ENCODE results near the gene BIN1.

Gene BIN1

DNA sequence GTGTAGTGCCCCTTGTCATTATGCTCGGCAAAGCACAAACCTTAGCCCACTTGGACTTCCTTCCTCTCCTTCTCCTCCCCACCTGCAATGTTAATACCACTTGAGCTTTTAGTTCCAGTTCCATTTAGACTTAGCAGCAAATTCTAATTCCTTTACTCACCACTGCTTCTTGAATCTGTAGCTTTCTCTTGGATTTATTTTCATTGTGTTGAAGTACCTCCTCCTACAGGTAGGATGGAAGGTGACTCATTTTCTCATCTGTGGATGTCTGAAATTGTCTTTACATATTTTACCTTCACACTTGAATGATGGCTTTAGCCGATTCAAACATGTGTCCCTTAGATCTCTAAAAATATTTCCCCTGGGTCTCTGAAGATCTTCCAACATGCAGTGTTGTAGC, 32.8 kb upstream of the BIN1 start:
- Histone ChIP-seq H3K9me3 (ENCODE audit: insufficient read depth, low read length, severe bottlenecking) (no peaks in the 10 kb centered on the region), H3K4me1 (ENCODE audit: insufficient read depth, low read length) (no peaks in the 10 kb centered on the region), H3K27ac (ENCODE audit: low read length) (no peak overlapping the region), H3K4me2 (ENCODE audit: insufficient read depth, low read length) (no peak overlapping the region), H3K36me3 (ENCODE audit: insufficient read depth, low read length) (no peaks in the 10 kb centered on the region), H3K79me2 (ENCODE audit: insufficient read depth, low read length) (no peaks in the 10 kb centered on the region), H3K27me3 (ENCODE audit: insufficient read depth, low read length, poor library complexity) (peaks cover 16% of the 10 kb centered on the region), H3K4me3 (ENCODE audit: low read depth in 1 of 2, low read length in 2 of 2) (no peak overlapping the region), H2AFZ (ENCODE audit: low read depth, low read length) (no peak overlapping the region), H3K9ac (ENCODE audit: low read depth, low read length) (no peak overlapping the region), H4K20me1 (ENCODE audit: insufficient read depth, low read length) (no peaks in the 10 kb centered on the region)
- no peak for TF ChIP-seq EZH2 (IDR thresholded peaks at IDR 0.05; ENCODE audit: borderline replicate concordance, low read depth, low read length, severe bottlenecking)
- TF ChIP-seq, protein P1, sequence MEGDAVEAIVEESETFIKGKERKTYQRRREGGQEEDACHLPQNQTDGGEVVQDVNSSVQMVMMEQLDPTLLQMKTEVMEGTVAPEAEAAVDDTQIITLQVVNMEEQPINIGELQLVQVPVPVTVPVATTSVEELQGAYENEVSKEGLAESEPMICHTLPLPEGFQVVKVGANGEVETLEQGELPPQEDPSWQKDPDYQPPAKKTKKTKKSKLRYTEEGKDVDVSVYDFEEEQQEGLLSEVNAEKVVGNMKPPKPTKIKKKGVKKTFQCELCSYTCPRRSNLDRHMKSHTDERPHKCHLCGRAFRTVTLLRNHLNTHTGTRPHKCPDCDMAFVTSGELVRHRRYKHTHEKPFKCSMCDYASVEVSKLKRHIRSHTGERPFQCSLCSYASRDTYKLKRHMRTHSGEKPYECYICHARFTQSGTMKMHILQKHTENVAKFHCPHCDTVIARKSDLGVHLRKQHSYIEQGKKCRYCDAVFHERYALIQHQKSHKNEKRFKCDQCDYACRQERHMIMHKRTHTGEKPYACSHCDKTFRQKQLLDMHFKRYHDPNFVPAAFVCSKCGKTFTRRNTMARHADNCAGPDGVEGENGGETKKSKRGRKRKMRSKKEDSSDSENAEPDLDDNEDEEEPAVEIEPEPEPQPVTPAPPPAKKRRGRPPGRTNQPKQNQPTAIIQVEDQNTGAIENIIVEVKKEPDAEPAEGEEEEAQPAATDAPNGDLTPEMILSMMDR (IDR thresholded peaks at IDR 0.05; ENCODE audit: borderline replicate concordance, extremely low read depth, low read length, poor library complexity, severe bottlenecking): no peak
- no peak for ATAC-seq (ENCODE audit: insufficient read depth, low read depth)
- DNase-seq: no peak

DNA sequence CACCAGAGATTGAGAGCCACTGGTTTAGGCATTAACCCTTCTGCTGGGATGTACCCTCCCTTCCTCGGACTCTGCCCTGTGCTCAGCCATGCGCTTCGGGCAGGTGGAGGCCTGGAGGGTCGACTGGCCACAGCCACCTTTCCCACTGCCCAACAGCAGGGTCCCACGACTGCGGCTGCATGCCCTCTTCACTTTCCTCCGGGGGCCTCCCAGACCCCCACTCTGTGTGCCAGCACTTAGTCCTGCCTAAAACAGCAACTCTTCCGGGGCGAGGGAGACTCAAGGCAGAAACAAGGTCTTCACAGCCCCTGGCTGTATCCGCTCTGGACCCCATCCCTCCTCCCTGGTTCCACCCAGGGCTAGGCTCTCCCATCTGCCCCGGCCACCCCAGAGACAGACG, 31.3 kb upstream of the BIN1 start:
- TF ChIP-seq EZH2 (IDR thresholded peaks at IDR 0.05; ENCODE audit: borderline replicate concordance, low read depth, low read length, severe bottlenecking): no peak
- TF ChIP-seq, protein P1 (IDR thresholded peaks at IDR 0.05; ENCODE audit: borderline replicate concordance, extremely low read depth, low read length, poor library complexity, severe bottlenecking): no peak
- H3K27ac ChIP-seq (ENCODE audit: low read length): no peak overlapping the region
- H3K27me3 ChIP-seq (ENCODE audit: insufficient read depth, low read length, poor library complexity): peaks cover 13% of the 10 kb centered on the region
- H3K9ac ChIP-seq (ENCODE audit: low read depth, low read length): no peak overlapping the region
- H3K4me1 ChIP-seq (ENCODE audit: insufficient read depth, low read length): no peaks in the 10 kb centered on the region
- H2AFZ ChIP-seq (ENCODE audit: low read depth, low read length): no peak overlapping the region
- DNase-seq (no peak), ATAC-seq (ENCODE audit: insufficient read depth, low read depth) (no peak)
- no peak overlapping the region for H3K4me3 ChIP-seq (ENCODE audit: low read depth in 1 of 2, low read length in 2 of 2)
- no peak overlapping the region for H3K4me2 ChIP-seq (ENCODE audit: insufficient read depth, low read length)
- no peaks in the 10 kb centered on the region for H3K79me2 ChIP-seq (ENCODE audit: insufficient read depth, low read length)
- H4K20me1 ChIP-seq (ENCODE audit: insufficient read depth, low read length): no peaks in the 10 kb centered on the region
- no peaks in the 10 kb centered on the region for H3K36me3 ChIP-seq (ENCODE audit: insufficient read depth, low read length)
- H3K9me3 ChIP-seq (ENCODE audit: insufficient read depth, low read length, severe bottlenecking): no peaks in the 10 kb centered on the region

DNA sequence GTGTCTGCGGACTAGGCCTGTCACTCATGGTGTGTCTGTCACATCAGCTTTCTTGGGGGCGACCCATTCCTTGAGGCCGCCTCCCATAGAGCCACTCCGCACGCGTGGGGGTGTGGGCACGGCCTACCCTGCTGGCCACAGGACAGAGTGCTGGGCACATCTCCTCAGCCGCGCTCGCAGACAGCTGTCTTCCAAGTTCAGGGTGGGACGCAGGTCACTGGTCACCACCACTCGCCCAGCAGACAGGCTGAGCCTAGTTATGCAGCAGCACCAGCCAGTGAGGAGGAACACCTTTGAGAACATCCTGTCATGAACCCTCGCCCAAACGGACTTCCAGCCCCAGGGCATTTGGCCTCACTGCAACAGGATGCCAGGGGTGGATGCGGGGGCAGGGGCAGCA, 30.8 kb upstream of the BIN1 start:
- Histone ChIP-seq H3K27ac (ENCODE audit: low read length) (no peak overlapping the region), H3K4me1 (ENCODE audit: insufficient read depth, low read length) (no peaks in the 10 kb centered on the region), H3K9ac (ENCODE audit: low read depth, low read length) (no peak overlapping the region), H3K4me2 (ENCODE audit: insufficient read depth, low read length) (no peak overlapping the region), H3K9me3 (ENCODE audit: insufficient read depth, low read length, severe bottlenecking) (no peaks in the 10 kb centered on the region), H3K4me3 (ENCODE audit: low read depth in 1 of 2, low read length in 2 of 2) (no peak overlapping the region), H2AFZ (ENCODE audit: low read depth, low read length) (no peak overlapping the region), H3K36me3 (ENCODE audit: insufficient read depth, low read length) (no peaks in the 10 kb centered on the region), H3K79me2 (ENCODE audit: insufficient read depth, low read length) (no peaks in the 10 kb centered on the region), H4K20me1 (ENCODE audit: insufficient read depth, low read length) (no peaks in the 10 kb centered on the region), H3K27me3 (ENCODE audit: insufficient read depth, low read length, poor library complexity) (peaks cover 9% of the 10 kb centered on the region)
- no peak for ATAC-seq (ENCODE audit: insufficient read depth, low read depth)
- TF ChIP-seq, protein P1 (IDR thresholded peaks at IDR 0.05; ENCODE audit: borderline replicate concordance, extremely low read depth, low read length, poor library complexity, severe bottlenecking): no peak
- no peak for TF ChIP-seq EZH2 (IDR thresholded peaks at IDR 0.05; ENCODE audit: borderline replicate concordance, low read depth, low read length, severe bottlenecking)
- no peak for DNase-seq

DNA sequence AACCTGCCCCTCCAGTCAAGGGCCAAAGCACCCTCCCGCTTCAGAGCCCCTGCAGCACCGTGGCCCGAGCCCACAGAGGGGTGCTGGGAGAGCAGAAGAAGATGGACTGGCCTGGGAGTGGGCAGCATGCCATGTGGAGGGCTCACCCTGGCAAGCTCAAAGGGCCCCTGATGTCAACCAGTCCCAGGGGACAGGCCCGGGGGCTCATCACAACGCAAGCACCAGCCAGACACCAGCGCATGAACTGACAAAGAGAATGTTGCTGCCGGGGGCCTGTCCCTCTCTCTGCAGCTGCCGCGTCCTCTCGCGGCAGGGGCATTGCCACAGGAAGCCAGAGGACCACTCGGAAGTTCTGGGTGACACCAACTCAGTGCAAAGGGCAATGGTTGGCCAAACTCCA, 30.3 kb upstream of the BIN1 start:
- Histone ChIP-seq H3K36me3 (ENCODE audit: insufficient read depth, low read length) (no peaks in the 10 kb centered on the region), H3K27ac (ENCODE audit: low read length) (no peak overlapping the region), H3K9ac (ENCODE audit: low read depth, low read length) (no peak overlapping the region), H4K20me1 (ENCODE audit: insufficient read depth, low read length) (no peaks in the 10 kb centered on the region), H3K27me3 (ENCODE audit: insufficient read depth, low read length, poor library complexity) (peaks cover 9% of the 10 kb centered on the region), H2AFZ (ENCODE audit: low read depth, low read length) (no peak overlapping the region), H3K9me3 (ENCODE audit: insufficient read depth, low read length, severe bottlenecking) (no peaks in the 10 kb centered on the region), H3K4me2 (ENCODE audit: insufficient read depth, low read length) (no peak overlapping the region), H3K79me2 (ENCODE audit: insufficient read depth, low read length) (no peaks in the 10 kb centered on the region), H3K4me3 (ENCODE audit: low read depth in 1 of 2, low read length in 2 of 2) (no peak overlapping the region), H3K4me1 (ENCODE audit: insufficient read depth, low read length) (no peaks in the 10 kb centered on the region)
- DNase-seq: no peak
- TF ChIP-seq, protein P1 (IDR thresholded peaks at IDR 0.05; ENCODE audit: borderline replicate concordance, extremely low read depth, low read length, poor library complexity, severe bottlenecking): no peak
- no peak for TF ChIP-seq EZH2 (IDR thresholded peaks at IDR 0.05; ENCODE audit: borderline replicate concordance, low read depth, low read length, severe bottlenecking)
- ATAC-seq (ENCODE audit: insufficient read depth, low read depth): no peak

Measured in DND-41 (cell line).